Esophagus squamous epithelium (tissue), 4 donors: ENCODE measurements around the gene ANKRD60.

Experiments used
- CTCF ChIP-seq, 6 experiments: fragments of 450-650 bp in 4 of 6; fragments of 200-600 bp in 2 of 6; sonication (generic) in 2 of 6; IDR thresholded peaks; one replicate each; pipeline ENCODE4 v1.5.1; 2016 to 2019; ENCODE audit warnings: antibody characterized with exemption in 6 of 6, mild to moderate bottlenecking in 4 of 6, moderate library complexity in 4 of 6
- POLR2A ChIP-seq, 4 donors: fragments of 450-650 bp; IDR thresholded peaks; one replicate each; pipeline ENCODE4 v1.6.1; 2017; ENCODE audit warnings: antibody characterized with exemption in 4 of 4, mild to moderate bottlenecking in 4 of 4, moderate library complexity in 3 of 4

- TF ChIP-seq CTCF (IDR thresholded peaks at IDR 0.05) = no peak
- no peak for TF ChIP-seq POLR2A (IDR thresholded peaks at IDR 0.05)
These were observed 31.3 kb downstream of the ANKRD60 start for GRCh38 chr20:58197185-58197469.
